AG09309 (cell line): ENCODE measurements around the gene FXYD5.

Experiments
- DNase-seq: peaks from one replicate; pipeline ENCODE4 v3.0.0-alpha.2; 2010; ENCODE audit warnings: low read depth
- H3K4me3 ChIP-seq: 2 replicates; pipeline ENCODE4 v1.5.1; 2011; ENCODE audit warnings: mild to moderate bottlenecking, low read depth, low read length, moderate library complexity; ENCODE audit not compliant: control insufficient read depth
- CTCF ChIP-seq: IDR thresholded peaks from 2 replicates; pipeline ENCODE4 v1.5.1; 2011; ENCODE audit warnings: mild to moderate bottlenecking, low read depth, low read length, inconsistent platforms; ENCODE audit not compliant: insufficient read depth, control insufficient read depth; ENCODE audit errors: missing control alignments

Gene FXYD5

DNA sequence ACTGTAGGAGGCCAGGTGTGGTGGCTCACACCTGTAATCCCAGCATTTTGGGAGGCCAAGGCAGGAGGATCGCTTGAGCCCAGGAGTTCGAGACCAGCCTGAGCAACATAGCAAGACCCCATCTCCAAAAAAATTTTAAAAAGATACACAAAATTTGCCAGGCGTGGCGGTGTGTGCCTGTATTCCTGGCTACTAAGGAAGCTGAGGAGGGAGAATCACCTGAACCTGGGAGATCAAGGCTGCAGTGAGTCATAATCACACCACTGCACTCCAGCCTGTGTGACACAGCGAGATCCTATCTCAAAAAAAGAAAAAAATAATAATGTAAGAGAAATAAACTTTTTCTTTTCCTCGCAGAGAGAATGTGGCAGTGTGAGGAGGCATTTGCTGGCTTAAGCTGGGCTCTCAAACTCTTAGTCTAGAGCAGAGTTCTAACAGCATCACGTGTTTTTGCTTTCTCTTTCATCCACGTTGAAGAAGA, 52.9 kb downstream of the FXYD5 start:
- no peak overlapping the region for H3K4me3 ChIP-seq
- no peak for DNase-seq
- TF ChIP-seq CTCF: no peak

GRCh38 chr19:35208121-35208520, 53.6 kb downstream of the FXYD5 start:
- no peak for DNase-seq
- H3K4me3 ChIP-seq: no peak overlapping the region
- no peak for TF ChIP-seq CTCF

GRCh38 chr19:35209646-35210045, 55.1 kb downstream of the FXYD5 start:
- DNase-seq: no peak
- no peak for TF ChIP-seq CTCF
- H3K4me3 ChIP-seq: no peak overlapping the region

- DNase-seq: no peak
- no peak for TF ChIP-seq CTCF
- H3K4me3 ChIP-seq: no peak overlapping the region
Observed at GRCh38 chr19:35211545-35212230, 57.2 kb downstream of the FXYD5 start.

DNA sequence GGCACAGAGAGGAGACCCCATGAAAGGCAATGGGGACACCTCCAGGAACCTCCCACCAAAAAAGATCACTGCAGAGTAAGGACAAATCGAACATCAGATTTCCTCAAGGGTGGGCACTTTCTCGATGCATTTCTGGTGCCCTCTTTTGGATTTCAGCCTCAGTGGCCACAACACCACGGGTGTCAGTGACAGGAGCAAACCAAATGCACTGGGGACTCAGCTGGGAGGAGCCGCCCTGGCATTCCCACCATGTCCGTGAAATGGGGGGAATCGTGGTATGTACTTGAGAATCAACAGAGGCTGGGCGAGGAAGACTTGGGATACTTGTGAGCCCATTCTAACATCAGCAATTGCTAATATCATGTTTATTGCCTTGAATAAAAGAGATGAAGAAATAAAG, 57.7 kb downstream of the FXYD5 start:
- TF ChIP-seq CTCF: no peak
- H3K4me3 ChIP-seq: no peak overlapping the region
- no peak for DNase-seq

- H3K4me3 ChIP-seq: no peak overlapping the region
- peak; percentile 51 for DNase-seq
- TF ChIP-seq CTCF: no peak
Observed at GRCh38 chr19:35213663-35214632, 59.4 kb downstream of the FXYD5 start.
